GM12891 (cell line): ENCODE results near the gene ARHGAP24.

Experiments used
- POLR2A ChIP-seq: IDR thresholded peaks from 2 replicates; pipeline ENCODE4 v1.6.1; 2011; ENCODE audit warnings: low read depth, low read length, control low read depth
- POLR2AphosphoS5 ChIP-seq: IDR thresholded peaks from 2 replicates; pipeline ENCODE4 v1.6.1; 2011; ENCODE audit warnings: low read depth, low read length, control low read depth
- SPI1 ChIP-seq: IDR thresholded peaks from 2 replicates; pipeline ENCODE4 v1.6.1; 2011; ENCODE audit warnings: low read depth, low read length, control low read depth
- TAF1 ChIP-seq: IDR thresholded peaks from 2 replicates; pipeline ENCODE4 v1.6.1; 2011; ENCODE audit warnings: low read depth, low read length, control low read depth

GRCh38 chr4:85548116-85548515 is 73.2 kb downstream of the ARHGAP24 start:
- no peak for TF ChIP-seq POLR2A
- no peak for TF ChIP-seq TAF1
- TF ChIP-seq POLR2AphosphoS5: no peak
- no peak for TF ChIP-seq SPI1
